HG03469 (cell line): ENCODE data around the gene RGS7.
A peak's percentile ranks its signal among the peaks of the same experiment; 100 is the strongest.
"Not testable (repeated sequence)": the region's sequence is repeated elsewhere in the genome, so short reads cannot be mapped to it uniquely, and the experiment has no call there.

Experiments
- ATAC-seq: cut with Tn5 transposase; IDR thresholded peaks from one replicate; pipeline ENCODE4 v1.9.1; 2021; ENCODE audit warnings: mild to moderate bottlenecking, moderate library complexity, moderate number of reproducible peaks; ENCODE audit not compliant: unreplicated experiment

RGS7 gene

GRCh38 chr1:240999826-241000225, 357.2 kb downstream of the RGS7 start:
- ATAC-seq = no peak

- no peak for ATAC-seq
Observed at GRCh38 chr1:240998441-240999015, 358.5 kb downstream of the RGS7 start.

GRCh38 chr1:240998024-240998423, 359.0 kb downstream of the RGS7 start:
- ATAC-seq = no peak

- ATAC-seq = no peak
Observed at GRCh38 chr1:240993004-240993403, 364.0 kb downstream of the RGS7 start.

GRCh38 chr1:240991230-240991629, 365.8 kb downstream of the RGS7 start:
- no peak for ATAC-seq

GRCh38 chr1:240987928-240988327, 369.1 kb downstream of the RGS7 start:
- ATAC-seq = no peak

- no peak for ATAC-seq
Observed at GRCh38 chr1:240985081-240985480, 371.9 kb downstream of the RGS7 start.

- no peak for ATAC-seq
Observed at GRCh38 chr1:240980342-240980741, 376.7 kb downstream of the RGS7 start.

- ATAC-seq = no peak
Observed at GRCh38 chr1:240976685-240977084, 380.3 kb downstream of the RGS7 start.

GRCh38 chr1:240973875-240974274, 383.1 kb downstream of the RGS7 start:
- ATAC-seq = no peak

- ATAC-seq = not testable (repeated sequence)
Observed at GRCh38 chr1:240972059-240972458, 384.9 kb downstream of the RGS7 start.

GRCh38 chr1:240970253-240970652, 386.8 kb downstream of the RGS7 start:
- no peak for ATAC-seq

- ATAC-seq = no peak
Observed at GRCh38 chr1:240968864-240969263, 388.1 kb downstream of the RGS7 start.

- ATAC-seq = no peak
Observed at GRCh38 chr1:240967070-240967724, 389.8 kb downstream of the RGS7 start.

GRCh38 chr1:240965581-240966091, 391.4 kb downstream of the RGS7 start:
- ATAC-seq = no peak

GRCh38 chr1:240962086-240962485, 394.9 kb downstream of the RGS7 start:
- no peak for ATAC-seq

- no peak for ATAC-seq
Observed at GRCh38 chr1:240956424-240956823, 400.6 kb downstream of the RGS7 start.

GRCh38 chr1:240956020-240956419, 401.0 kb downstream of the RGS7 start:
- ATAC-seq = no peak

GRCh38 chr1:240947438-240948224, 409.4 kb downstream of the RGS7 start:
- ATAC-seq = no peak

- ATAC-seq = peak; percentile 83
Observed at GRCh38 chr1:240946926-240947325, 410.1 kb downstream of the RGS7 start.

- no peak for ATAC-seq
Observed at GRCh38 chr1:240942901-240943300, 414.1 kb downstream of the RGS7 start.
